HCT116 (cell line): ENCODE data around the gene MCF2L2. TPM values are rescaled to one million over a fixed set of nuclear protein-coding genes. Genes with fewer than 3 reads are reported as not detected.

Experiments used
- ATAC-seq: fragments of 200-7000 bp; cut with Tn5 transposase; 2 replicates; pipeline ENCODE4 v1.9.1; 2020; ENCODE audit warnings: mild to moderate bottlenecking, moderate library complexity
- BruUV-seq: library from RNA; stranded (reverse); fragments of 400-500 nt; replicated peaks from 2 replicates; lab custom pipeline; 2021; lab: Mats Ljungman, UMichigan
- CTCF ChIA-PET: fragments of 300-600 bp; sonication (Branson Sonifier 250); formaldehyde crosslinking; loops from one replicate; lab custom pipeline; 2021; ENCODE audit warnings: antibody characterized with exemption; lab: Charles Lee
- POLR2A ChIA-PET: fragments of 300-600, 350-600 bp; sonication (Branson Sonifier 250); formaldehyde crosslinking; loops from one replicate; lab custom pipeline; 2021; ENCODE audit warnings: antibody characterized with exemption; lab: Charles Lee
- RAD21 ChIA-PET, 2 experiments: fragments of 300-600 bp; sonication (Branson Sonifier 250); formaldehyde crosslinking; loops; one replicate each; lab custom pipeline; 2023; ENCODE audit warnings: low total read pairs in 2 of 2; ENCODE audit not compliant: uncharacterized antibody in 2 of 2, unreplicated experiment in 2 of 2, low non-redundant PET in 1 of 2; lab: Charles Lee
- DNase-seq: peaks from one replicate; pipeline ENCODE4 v3.0.0-alpha.2; 2010; ENCODE audit warnings: low read depth, low spot score
- H2AFZ ChIP-seq: fragments of 200-600 bp; shearing (Covaris generic), sonication (generic); 2 replicates; pipeline ENCODE4 v1.6.1; 2017; ENCODE audit warnings: low read depth, mixed run types, mixed read lengths, antibody characterized with exemption, low read length; ENCODE audit not compliant: poor library complexity, severe bottlenecking
- H3K27ac ChIP-seq: 2 replicates; pipeline ENCODE4 v1.5.1; 2012; ENCODE audit warnings: low read depth, low read length
- H3K27me3 ChIP-seq: fragments of 200-600 bp; sonication (generic); 2 replicates; pipeline ENCODE4 v1.6.1; 2016; ENCODE audit warnings: mixed run types, low read length, mixed read lengths; ENCODE audit not compliant: insufficient read depth
- H3K36me3 ChIP-seq, 2 experiments: fragments of 200-500 bp in 1 of 2; fragments of 200-600 bp in 1 of 2; sonication (Bioruptor generic) in 1 of 2; sonication (generic) in 1 of 2; 2 replicates each; pipeline versions ENCODE4 v1.5.1 to v1.6.1; 2014 to 2016; ENCODE audit warnings: low read length in 2 of 2, inconsistent platforms in 1 of 2, mixed read lengths in 1 of 2, mixed run types in 1 of 2; ENCODE audit not compliant: insufficient read depth in 2 of 2, control insufficient read depth in 1 of 2
- H3K4me1 ChIP-seq, 2 experiments: fragments of 200-600 bp in 1 of 2; sonication (generic) in 1 of 2; 2 replicates each; pipeline versions ENCODE4 v1.5.1 to v1.6.1; 2012 to 2017; ENCODE audit warnings: low read length in 2 of 2, inconsistent platforms in 1 of 2, mild to moderate bottlenecking in 1 of 2, mixed read lengths in 1 of 2, mixed run types in 1 of 2, moderate library complexity in 1 of 2; ENCODE audit not compliant: insufficient read depth in 2 of 2, control insufficient read depth in 1 of 2
- H3K4me2 ChIP-seq: fragments of 200-600 bp; sonication (generic); 2 replicates; pipeline ENCODE4 v1.6.1; 2017; ENCODE audit warnings: mixed run types, low read length, mixed read lengths
- H3K4me3 ChIP-seq, 2 experiments: fragments of 200-600 bp in 1 of 2; sonication (generic) in 1 of 2; replicated peaks in 1 of 2; 2 replicates each; pipeline ENCODE4 v1.5.1; 2011 to 2016; ENCODE audit warnings: low read length in 2 of 2, control low read depth in 1 of 2, low read depth in 1 of 2, mild to moderate bottlenecking in 1 of 2, mixed read lengths in 1 of 2, mixed run types in 1 of 2
- H3K79me2 ChIP-seq: fragments of 200-600 bp; sonication (generic); 2 replicates; pipeline ENCODE4 v1.6.1; 2017; ENCODE audit warnings: mild to moderate bottlenecking, mixed run types, low read length, moderate library complexity, mixed read lengths; ENCODE audit not compliant: insufficient read depth
- H3K9ac ChIP-seq: fragments of 200-600 bp; sonication (generic); 2 replicates; pipeline ENCODE4 v1.6.1; 2016; ENCODE audit warnings: low read length, mixed read lengths
- H3K9me2 ChIP-seq: fragments of 200-600 bp; sonication (generic), shearing (Covaris generic); 2 replicates; pipeline ENCODE4 v1.6.1; 2017; ENCODE audit warnings: mixed run types, mild to moderate bottlenecking, moderate library complexity; ENCODE audit not compliant: insufficient read depth
- H3K9me3 ChIP-seq, 2 experiments: fragments of 200-500 bp in 1 of 2; fragments of 200-600 bp in 1 of 2; sonication (Bioruptor generic) in 1 of 2; sonication (generic) in 1 of 2; 2 replicates each; pipeline ENCODE4 v1.6.1; 2014 to 2017; ENCODE audit warnings: low read length in 2 of 2, mixed read lengths in 2 of 2, inconsistent platforms in 1 of 2, low read depth in 1 of 2, mild to moderate bottlenecking in 1 of 2, mixed run types in 1 of 2, moderate library complexity in 1 of 2; ENCODE audit not compliant: control insufficient read depth in 1 of 2, insufficient read depth in 1 of 2
- H4K20me1 ChIP-seq: fragments of 200-600 bp; sonication (generic), shearing (Covaris generic); 2 replicates; pipeline ENCODE4 v1.6.1; 2017; ENCODE audit warnings: mixed run types, mild to moderate bottlenecking, moderate library complexity; ENCODE audit not compliant: insufficient read depth
- EGR1 ChIP-seq: IDR thresholded peaks from 2 replicates; pipeline ENCODE4 v1.6.1; 2012; ENCODE audit warnings: low read depth
- ELF1 ChIP-seq: IDR thresholded peaks from 2 replicates; pipeline ENCODE4 v1.6.1; 2012; ENCODE audit warnings: low read depth, borderline replicate concordance
- EZH2 ChIP-seq: fragments of 200-600 bp; sonication (generic); IDR thresholded peaks from 2 replicates; pipeline ENCODE4 v1.6.1; 2017; ENCODE audit warnings: antibody characterized with exemption, mixed run types
- EZH2phosphoT487 ChIP-seq: fragments of 200-600 bp; IDR thresholded peaks from 2 replicates; pipeline ENCODE4 v1.6.1; 2018; ENCODE audit warnings: antibody characterized with exemption, borderline replicate concordance
- FOSL1 ChIP-seq: IDR thresholded peaks from 2 replicates; pipeline ENCODE4 v1.6.1; 2012; ENCODE audit warnings: low read depth
- POLR2A ChIP-seq: IDR thresholded peaks from 2 replicates; pipeline ENCODE4 v1.7.0; 2011; ENCODE audit warnings: borderline replicate concordance; ENCODE audit not compliant: insufficient read depth, insufficient read length; ENCODE audit errors: extremely low read depth
- RAD21 ChIP-seq: IDR thresholded peaks from 2 replicates; pipeline ENCODE4 v1.6.1; 2012; ENCODE audit warnings: low read depth, mild to moderate bottlenecking
- SIN3A ChIP-seq: IDR thresholded peaks from 2 replicates; pipeline ENCODE4 v1.6.1; 2012; ENCODE audit warnings: low read depth
- SP1 ChIP-seq: IDR thresholded peaks from 2 replicates; pipeline ENCODE4 v1.6.1; 2012; ENCODE audit warnings: low read depth
- SRF ChIP-seq: IDR thresholded peaks from 2 replicates; pipeline ENCODE4 v1.6.1; 2012; ENCODE audit warnings: low read depth
- TCF7L2 ChIP-seq: IDR thresholded peaks from 2 replicates; pipeline ENCODE4 v1.7.0; 2011; ENCODE audit warnings: borderline replicate concordance, inconsistent platforms; ENCODE audit not compliant: insufficient read depth, insufficient read length; ENCODE audit errors: extremely low read depth
- YY1 ChIP-seq: IDR thresholded peaks from 2 replicates; pipeline ENCODE4 v1.6.1; 2011; ENCODE audit warnings: low read length, low read depth, moderate library complexity, mild to moderate bottlenecking; ENCODE audit not compliant: insufficient replicate concordance; ENCODE audit errors: extremely low read depth
- ZFX ChIP-seq: fragments of 450-650 bp; IDR thresholded peaks from 2 replicates; pipeline ENCODE4 v1.6.1; 2017
- ZNF274 ChIP-seq: fragments of 200-500 bp; sonication (Bioruptor generic); IDR thresholded peaks from 2 replicates; pipeline ENCODE4 v1.6.1; 2014; ENCODE audit warnings: mild to moderate bottlenecking, low read depth, low read length, inconsistent platforms
- intact Hi-C: fragments of 100-400 bp; cut with micrococcal nuclease; formaldehyde crosslinking; loops from 2 replicates; pipeline ENCODE4 v1.10.0; 2022
- total RNA-seq: library from RNA; stranded (reverse); gene quantifications from one replicate; pipeline ENCODE4 v1.2.1, GENCODE V29; 2021; ENCODE audit not compliant: unreplicated experiment
- TF ChIP-seq, protein P1 (sequence below): IDR thresholded peaks from 2 replicates; pipeline ENCODE4 v1.6.1; 2012; ENCODE audit warnings: low read depth
- TF ChIP-seq, protein P2 (sequence below), 3 experiments: fragments of 200-600 bp in 1 of 3; sonication (generic) in 1 of 3; IDR thresholded peaks in 2 of 3; conservative IDR thresholded peaks in 1 of 3; 2 replicates each; pipeline ENCODE4 v1.5.1; 2012 to 2017; ENCODE audit warnings: low read depth in 2 of 3, low read length in 2 of 3, antibody characterized with exemption in 1 of 3, borderline replicate concordance in 1 of 3, control low read depth in 1 of 3, mild to moderate bottlenecking in 1 of 3, mixed read lengths in 1 of 3, mixed run types in 1 of 3, moderate library complexity in 1 of 3; ENCODE audit not compliant: insufficient read depth in 1 of 3
- TF ChIP-seq, protein P3 (sequence below): IDR thresholded peaks from 2 replicates; pipeline ENCODE4 v1.6.1; 2011; ENCODE audit warnings: mild to moderate bottlenecking, low read length, moderate library complexity; ENCODE audit not compliant: insufficient replicate concordance; ENCODE audit errors: extremely low read depth
- TF ChIP-seq, protein P4 (sequence below): IDR thresholded peaks from 2 replicates; pipeline ENCODE4 v1.6.1; 2012
- TF ChIP-seq, protein P5 (sequence below): IDR thresholded peaks from 2 replicates; pipeline ENCODE4 v1.6.1; 2012

The MCF2L2 gene
- total RNA-seq, 1 experiment from 2014 or later, result 1.5 TPM

DNA sequence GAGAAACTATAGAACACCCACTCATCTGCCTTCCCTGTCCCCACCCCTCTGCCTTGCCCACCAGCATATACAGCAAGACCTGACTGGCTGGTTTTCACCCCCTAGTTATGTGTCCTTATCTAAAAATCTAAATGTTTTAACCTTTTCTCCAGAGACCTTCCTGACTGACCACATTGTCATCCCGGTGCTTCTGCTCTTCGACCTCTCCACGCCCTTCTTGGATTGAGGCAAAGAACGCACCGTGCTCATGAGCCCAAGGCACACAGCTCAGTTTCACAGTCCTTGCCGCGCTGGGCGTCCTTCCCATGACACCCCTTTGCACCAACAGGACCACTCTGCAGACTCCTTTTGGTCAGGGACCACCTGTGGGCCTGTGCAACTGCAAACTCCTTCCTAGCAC lies 112.7 kb downstream of the MCF2L2 start:
- POLR2A ChIA-PET, result no interaction called here
- ATAC-seq, result no peak
- peaks cover 0 to 6% of the 10 kb centered on the region in 2 experiments; a peak in 3 of 4 replicates for H3K4me1 ChIP-seq
- RAD21 ChIA-PET, result no interaction called here
- H2AFZ ChIP-seq, result no peak overlapping the region
- intact Hi-C loops, result no loop called here
- H3K27me3 ChIP-seq, result no peaks in the 10 kb centered on the region
- DNase-seq, result no peak
- H3K9ac ChIP-seq, result no peak overlapping the region
- no peak overlapping the region for H3K4me2 ChIP-seq
- H3K79me2 ChIP-seq, result no peaks in the 10 kb centered on the region
- no peaks in the 10 kb centered on the region for H3K36me3 ChIP-seq
- no peak for TF ChIP-seq FOSL1
- no peak for TF ChIP-seq EGR1
- no peak for TF ChIP-seq ZFX
- no peak for TF ChIP-seq YY1
- TF ChIP-seq SP1, result no peak
- TF ChIP-seq, protein P1, sequence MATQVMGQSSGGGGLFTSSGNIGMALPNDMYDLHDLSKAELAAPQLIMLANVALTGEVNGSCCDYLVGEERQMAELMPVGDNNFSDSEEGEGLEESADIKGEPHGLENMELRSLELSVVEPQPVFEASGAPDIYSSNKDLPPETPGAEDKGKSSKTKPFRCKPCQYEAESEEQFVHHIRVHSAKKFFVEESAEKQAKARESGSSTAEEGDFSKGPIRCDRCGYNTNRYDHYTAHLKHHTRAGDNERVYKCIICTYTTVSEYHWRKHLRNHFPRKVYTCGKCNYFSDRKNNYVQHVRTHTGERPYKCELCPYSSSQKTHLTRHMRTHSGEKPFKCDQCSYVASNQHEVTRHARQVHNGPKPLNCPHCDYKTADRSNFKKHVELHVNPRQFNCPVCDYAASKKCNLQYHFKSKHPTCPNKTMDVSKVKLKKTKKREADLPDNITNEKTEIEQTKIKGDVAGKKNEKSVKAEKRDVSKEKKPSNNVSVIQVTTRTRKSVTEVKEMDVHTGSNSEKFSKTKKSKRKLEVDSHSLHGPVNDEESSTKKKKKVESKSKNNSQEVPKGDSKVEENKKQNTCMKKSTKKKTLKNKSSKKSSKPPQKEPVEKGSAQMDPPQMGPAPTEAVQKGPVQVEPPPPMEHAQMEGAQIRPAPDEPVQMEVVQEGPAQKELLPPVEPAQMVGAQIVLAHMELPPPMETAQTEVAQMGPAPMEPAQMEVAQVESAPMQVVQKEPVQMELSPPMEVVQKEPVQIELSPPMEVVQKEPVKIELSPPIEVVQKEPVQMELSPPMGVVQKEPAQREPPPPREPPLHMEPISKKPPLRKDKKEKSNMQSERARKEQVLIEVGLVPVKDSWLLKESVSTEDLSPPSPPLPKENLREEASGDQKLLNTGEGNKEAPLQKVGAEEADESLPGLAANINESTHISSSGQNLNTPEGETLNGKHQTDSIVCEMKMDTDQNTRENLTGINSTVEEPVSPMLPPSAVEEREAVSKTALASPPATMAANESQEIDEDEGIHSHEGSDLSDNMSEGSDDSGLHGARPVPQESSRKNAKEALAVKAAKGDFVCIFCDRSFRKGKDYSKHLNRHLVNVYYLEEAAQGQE, result no peak
- TF ChIP-seq TCF7L2, result no peak
- no peak for TF ChIP-seq SRF
- TF ChIP-seq EZH2phosphoT487, result no peak
- TF ChIP-seq, protein P2, sequence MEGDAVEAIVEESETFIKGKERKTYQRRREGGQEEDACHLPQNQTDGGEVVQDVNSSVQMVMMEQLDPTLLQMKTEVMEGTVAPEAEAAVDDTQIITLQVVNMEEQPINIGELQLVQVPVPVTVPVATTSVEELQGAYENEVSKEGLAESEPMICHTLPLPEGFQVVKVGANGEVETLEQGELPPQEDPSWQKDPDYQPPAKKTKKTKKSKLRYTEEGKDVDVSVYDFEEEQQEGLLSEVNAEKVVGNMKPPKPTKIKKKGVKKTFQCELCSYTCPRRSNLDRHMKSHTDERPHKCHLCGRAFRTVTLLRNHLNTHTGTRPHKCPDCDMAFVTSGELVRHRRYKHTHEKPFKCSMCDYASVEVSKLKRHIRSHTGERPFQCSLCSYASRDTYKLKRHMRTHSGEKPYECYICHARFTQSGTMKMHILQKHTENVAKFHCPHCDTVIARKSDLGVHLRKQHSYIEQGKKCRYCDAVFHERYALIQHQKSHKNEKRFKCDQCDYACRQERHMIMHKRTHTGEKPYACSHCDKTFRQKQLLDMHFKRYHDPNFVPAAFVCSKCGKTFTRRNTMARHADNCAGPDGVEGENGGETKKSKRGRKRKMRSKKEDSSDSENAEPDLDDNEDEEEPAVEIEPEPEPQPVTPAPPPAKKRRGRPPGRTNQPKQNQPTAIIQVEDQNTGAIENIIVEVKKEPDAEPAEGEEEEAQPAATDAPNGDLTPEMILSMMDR (IDR thresholded peaks at IDR 0.05 in 2 of 3, conservative IDR thresholded peaks at IDR 0.05 in 1 of 3; ENCODE audit: borderline replicate concordance in 1 of 3, insufficient read depth in 1 of 3, low read depth in 2 of 3, low read length in 2 of 3), result no peak
- TF ChIP-seq ZNF274, result no peak
- TF ChIP-seq, protein P3, sequence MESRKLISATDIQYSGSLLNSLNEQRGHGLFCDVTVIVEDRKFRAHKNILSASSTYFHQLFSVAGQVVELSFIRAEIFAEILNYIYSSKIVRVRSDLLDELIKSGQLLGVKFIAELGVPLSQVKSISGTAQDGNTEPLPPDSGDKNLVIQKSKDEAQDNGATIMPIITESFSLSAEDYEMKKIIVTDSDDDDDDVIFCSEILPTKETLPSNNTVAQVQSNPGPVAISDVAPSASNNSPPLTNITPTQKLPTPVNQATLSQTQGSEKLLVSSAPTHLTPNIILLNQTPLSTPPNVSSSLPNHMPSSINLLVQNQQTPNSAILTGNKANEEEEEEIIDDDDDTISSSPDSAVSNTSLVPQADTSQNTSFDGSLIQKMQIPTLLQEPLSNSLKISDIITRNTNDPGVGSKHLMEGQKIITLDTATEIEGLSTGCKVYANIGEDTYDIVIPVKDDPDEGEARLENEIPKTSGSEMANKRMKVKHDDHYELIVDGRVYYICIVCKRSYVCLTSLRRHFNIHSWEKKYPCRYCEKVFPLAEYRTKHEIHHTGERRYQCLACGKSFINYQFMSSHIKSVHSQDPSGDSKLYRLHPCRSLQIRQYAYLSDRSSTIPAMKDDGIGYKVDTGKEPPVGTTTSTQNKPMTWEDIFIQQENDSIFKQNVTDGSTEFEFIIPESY, result no peak
- TF ChIP-seq RAD21, result no peak
- no peak for TF ChIP-seq SIN3A
- TF ChIP-seq EZH2, result no peak
- no peak for TF ChIP-seq ELF1
- TF ChIP-seq, protein P4, sequence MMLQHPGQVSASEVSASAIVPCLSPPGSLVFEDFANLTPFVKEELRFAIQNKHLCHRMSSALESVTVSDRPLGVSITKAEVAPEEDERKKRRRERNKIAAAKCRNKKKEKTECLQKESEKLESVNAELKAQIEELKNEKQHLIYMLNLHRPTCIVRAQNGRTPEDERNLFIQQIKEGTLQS, result no peak
- TF ChIP-seq, protein P5, sequence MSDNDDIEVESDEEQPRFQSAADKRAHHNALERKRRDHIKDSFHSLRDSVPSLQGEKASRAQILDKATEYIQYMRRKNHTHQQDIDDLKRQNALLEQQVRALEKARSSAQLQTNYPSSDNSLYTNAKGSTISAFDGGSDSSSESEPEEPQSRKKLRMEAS, result no peak
- no peak for TF ChIP-seq POLR2A
- TF ChIP-seq, all 23 proteins: peak for 0
- Histone ChIP-seq H3K9me2 (no peaks in the 10 kb centered on the region), H3K4me3 (no peak overlapping the region), H3K27ac (no peak overlapping the region), H4K20me1 (no peaks in the 10 kb centered on the region; the same call in 1 of the 2 replicates), H3K9me3 (no peaks in the 10 kb centered on the region)
- CTCF ChIA-PET, result no interaction called here
- no TSS peak for BruUV-seq
